ENCODE measurements around the gene GALK2.

- no peak for TF ChIP-seq EZH2 (IDR thresholded peaks at IDR 0.05; ENCODE audit: low read depth, unreplicated experiment)
- TF ChIP-seq REST (IDR thresholded peaks at IDR 0.05; ENCODE audit: unreplicated experiment) = no peak
- TF ChIP-seq CTCF (conservative IDR thresholded peaks at IDR 0.05; ENCODE audit: low read depth in 2 of 2) = no peak
- TF ChIP-seq POLR2AphosphoS5 (IDR thresholded peaks at IDR 0.05; ENCODE audit: low read depth) = no peak
- TF ChIP-seq JUNB (IDR thresholded peaks at IDR 0.05; ENCODE audit: unreplicated experiment) = no peak
- no peak for TF ChIP-seq CREB1 (CRISPR knock-in tag; IDR thresholded peaks at IDR 0.05; ENCODE audit: low read depth)
- TF ChIP-seq EZH2phosphoT487 (IDR thresholded peaks at IDR 0.05; ENCODE audit: unreplicated experiment) = no peak
- no peak for TF ChIP-seq ZNF462 (CRISPR knock-in tag; IDR thresholded peaks at IDR 0.05)
- no peak for TF ChIP-seq ZNF114 (CRISPR knock-in tag; IDR thresholded peaks at IDR 0.05)
Observed at GRCh38 chr15:49199666-49200065, 29.6 kb downstream of the GALK2 start.
